GM23248 (cell line): ENCODE data around the gene COX5A.

Experiments
- EZH2 ChIP-seq: fragments of 200-600 bp; sonication (generic); IDR thresholded peaks from 2 replicates; pipeline ENCODE4 v1.6.1; 2018; ENCODE audit warnings: antibody characterized with exemption, mild to moderate bottlenecking; ENCODE audit not compliant: insufficient read depth, poor library complexity, severe bottlenecking
- EZH2phosphoT487 ChIP-seq: fragments of 200-600 bp; sonication (generic); IDR thresholded peaks from 2 replicates; pipeline ENCODE4 v1.6.1; 2018; ENCODE audit warnings: antibody characterized with exemption, moderate library complexity, mild to moderate bottlenecking, low read depth; ENCODE audit not compliant: insufficient read depth

GRCh38 chr15:74978503-74978902 lies 40.6 kb upstream of the COX5A start:
- TF ChIP-seq EZH2 (no peak), EZH2phosphoT487 (no peak)
